Activated B cell treated with CpG ODN at 0.5 μM for 24 hours (primary cell): ENCODE measurements around the gene ARHGAP24. TPM values are rescaled to one million over a fixed set of nuclear protein-coding genes. Genes with fewer than 3 reads are reported as not detected.

Experiments used
- ATAC-seq: fragments of 200-7000 bp; cut with Tn5 transposase; one replicate; pipeline ENCODE4 v1.10.0; 2021; ENCODE audit warnings: low read depth, mild to moderate bottlenecking, moderate library complexity
- CTCF ChIA-PET: fragments of 350-600 bp; sonication (Branson Sonifier 250); formaldehyde crosslinking; loops from one replicate; lab custom pipeline; 2021; ENCODE audit warnings: antibody characterized with exemption; lab: Charles Lee
- POLR2A ChIA-PET: fragments of 350-600 bp; sonication (Branson Sonifier 250); formaldehyde crosslinking; loops from one replicate; lab custom pipeline; 2021; ENCODE audit warnings: antibody characterized with exemption; lab: Charles Lee
- DNase-seq: peaks from one replicate; pipeline ENCODE4 v3.0.0; 2022
- H3K27ac Mint-ChIP-seq: one replicate; pipeline ENCODE4 v1.8.0; 2020; ENCODE audit warnings: mixed read lengths
- H3K27me3 Mint-ChIP-seq: one replicate; pipeline ENCODE4 v1.8.0; 2021; ENCODE audit warnings: mixed read lengths
- H3K36me3 Mint-ChIP-seq: one replicate; pipeline ENCODE4 v1.8.0; 2021; ENCODE audit warnings: low read depth, mixed read lengths
- H3K4me1 Mint-ChIP-seq: one replicate; pipeline ENCODE4 v1.8.0; 2021; ENCODE audit warnings: mixed read lengths
- H3K4me3 Mint-ChIP-seq: one replicate; pipeline ENCODE4 v1.8.0; 2020; ENCODE audit warnings: mild to moderate bottlenecking, mixed read lengths
- H3K9me3 Mint-ChIP-seq: one replicate; pipeline ENCODE4 v1.8.0; 2020; ENCODE audit warnings: mixed read lengths
- CTCF ChIP-seq: fragments of 200-600 bp; IDR thresholded peaks from one replicate; pipeline ENCODE4 v1.8.0; 2022; ENCODE audit warnings: antibody characterized with exemption, mild to moderate bottlenecking
- intact Hi-C: fragments of 100-400 bp; cut with micrococcal nuclease; formaldehyde crosslinking; loops from one replicate; pipeline ENCODE4 v1.15.1; 2024
- total RNA-seq: library from RNA; stranded (reverse); gene quantifications from 2 replicates; pipeline ENCODE4 v1.2.3, GENCODE V29; 2022

The ARHGAP24 gene
- total RNA-seq, 1 donor from 2014 or later, result 231 TPM

GRCh38 chr4:86048426-86048825 is 573.5 kb downstream of the ARHGAP24 start:
- intact Hi-C loops, result loop anchor here (10.0 kb wide), 1 partner anchor 846 kb away; the partner anchor contains the start of gene C4orf36

GRCh38 chr4:86050496-86050895 is 575.5 kb downstream of the ARHGAP24 start:
- DNase-seq (no peak), ATAC-seq (no peak)
- H3K36me3 Mint-ChIP-seq, result no peaks in the 10 kb centered on the region
- H3K27me3 Mint-ChIP-seq, result peaks cover 5% of the 10 kb centered on the region
- CTCF ChIA-PET, result interaction anchor here (1.4 kb wide), 1 partner anchor 967 kb away, joined by 4 read pairs; no protein-coding TSS in a partner anchor
- H3K27ac Mint-ChIP-seq, result no peak overlapping the region
- no peak overlapping the region for H3K4me3 Mint-ChIP-seq
- intact Hi-C loops, result no loop called here
- H3K4me1 Mint-ChIP-seq, result no peaks in the 10 kb centered on the region
- H3K9me3 Mint-ChIP-seq, result no peaks in the 10 kb centered on the region
- TF ChIP-seq CTCF, result no peak
- POLR2A ChIA-PET, result no interaction called here

More at GRCh38 chr4:86048426-86048825, 573.5 kb downstream of the ARHGAP24 start:
- Mint-ChIP-seq H3K27me3 (peaks cover 2% of the 10 kb centered on the region), H3K4me1 (no peaks in the 10 kb centered on the region), H3K36me3 (no peaks in the 10 kb centered on the region), H3K9me3 (no peaks in the 10 kb centered on the region), H3K4me3 (no peak overlapping the region), H3K27ac (no peak overlapping the region)
- POLR2A ChIA-PET, result interaction anchor here (0.6 kb wide), 1 partner anchor 19 kb away, joined by 4 read pairs; no protein-coding TSS in a partner anchor
- CTCF ChIA-PET, result interaction anchor here (1.3 kb wide), 1 partner anchor 964 kb away, joined by 5 read pairs; no protein-coding TSS in a partner anchor
- TF ChIP-seq CTCF, result no peak
- DNase-seq, result no peak
- no peak for ATAC-seq
